Right atrium auricular region (tissue), 2 donors: ENCODE data around the gene CNTN5. TPM values are rescaled to one million over a fixed set of nuclear protein-coding genes. Genes with fewer than 3 reads are reported as not detected.

ENCODE experiments used
- DNase-seq: peaks from one replicate; pipeline ENCODE4 v3.0.0-alpha.2; 2019; ENCODE audit warnings: low spot score
- H3K27ac ChIP-seq, 2 donors: fragments of 200-600 bp; sonication (generic); 1 replicate in 1 of 2; 2 replicates in 1 of 2; pipeline ENCODE4 v1.5.1; 2016 to 2019
- H3K27me3 ChIP-seq, 2 donors: fragments of 200-600 bp; sonication (generic); one replicate each; pipeline versions ENCODE4 v1.5.1 to v1.6.0; 2017 to 2019
- H3K36me3 ChIP-seq: fragments of 200-600 bp; sonication (generic); one replicate; pipeline ENCODE4 v1.5.1; 2016
- H3K4me1 ChIP-seq, 2 donors: fragments of 200-600 bp; sonication (generic); one replicate each; pipeline versions ENCODE4 v1.5.1 to v1.6.0; 2017 to 2019
- H3K4me3 ChIP-seq, 2 donors: fragments of 200-600 bp; sonication (generic); 1 replicate in 1 of 2; 2 replicates in 1 of 2; pipeline ENCODE4 v1.5.1; 2017 to 2019; ENCODE audit warnings: mild to moderate bottlenecking in 1 of 2, moderate library complexity in 1 of 2
- H3K9me3 ChIP-seq, 2 donors: fragments of 200-600 bp; sonication (generic); one replicate each; pipeline ENCODE4 v1.5.1; 2019
- CTCF ChIP-seq, 2 donors: fragments of 200-600 bp; sonication (generic); IDR thresholded peaks; one replicate each; pipeline ENCODE4 v1.5.1; 2019; ENCODE audit warnings: antibody characterized with exemption in 2 of 2
- total RNA-seq, 2 donors: library from RNA; depleted of rRNA; stranded (reverse); fragments of >200 nt; gene quantifications; one replicate each; pipeline ENCODE4 v1.1.0, GENCODE V29; 2016

CNTN5 gene
- total RNA-seq, 2 donors from 2014 or later = not detected

DNA sequence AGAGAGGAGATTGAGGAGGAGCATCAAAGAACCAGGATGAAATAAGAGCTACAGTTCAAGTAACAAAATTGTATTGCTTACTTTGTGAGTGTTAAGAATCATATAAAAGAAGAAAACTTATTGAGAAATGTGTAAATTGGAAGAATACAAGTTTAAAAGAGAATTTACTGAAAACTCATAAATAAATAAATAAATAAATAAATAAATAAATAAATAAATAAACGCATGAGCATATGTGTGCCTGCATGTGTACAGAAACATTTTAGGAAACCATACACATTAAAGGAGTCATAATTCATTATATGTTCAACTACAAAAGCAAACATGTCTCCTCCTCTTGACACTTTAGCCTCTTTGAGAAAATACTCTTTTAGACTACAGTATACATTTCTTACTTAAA lies 42.6 kb downstream of the CNTN5 start:
- no peak for TF ChIP-seq CTCF (IDR thresholded peaks at IDR 0.05)
- no peak for DNase-seq
- no peak overlapping the region for H3K4me3 ChIP-seq
- H3K27me3 ChIP-seq = no peaks in the 10 kb centered on the region
- no peak overlapping the region for H3K27ac ChIP-seq
- no peaks in the 10 kb centered on the region for H3K36me3 ChIP-seq
- H3K4me1 ChIP-seq = no peaks in the 10 kb centered on the region
- H3K9me3 ChIP-seq = no peaks in the 10 kb centered on the region

DNA sequence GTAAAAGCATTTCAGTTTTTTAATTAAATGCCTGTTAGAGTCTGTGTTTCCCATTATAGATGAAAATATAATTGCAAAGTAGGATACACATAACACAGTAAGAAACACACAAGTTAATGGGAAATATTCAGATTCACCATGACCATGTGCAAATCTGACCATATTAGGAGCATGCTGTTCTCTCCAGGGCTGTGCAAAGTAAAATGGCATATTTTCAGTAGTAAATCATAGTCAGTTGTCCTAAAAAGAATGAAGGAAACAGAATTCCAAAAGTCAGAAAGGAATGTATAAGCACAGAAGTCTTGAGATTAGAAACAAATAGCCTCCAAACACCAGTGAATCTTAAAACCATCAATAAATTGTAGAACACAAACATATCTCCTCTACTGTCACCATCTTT lies 44.4 kb downstream of the CNTN5 start:
- no peaks in the 10 kb centered on the region for H3K36me3 ChIP-seq
- H3K9me3 ChIP-seq = no peaks in the 10 kb centered on the region
- TF ChIP-seq CTCF (IDR thresholded peaks at IDR 0.05) = no peak
- no peak overlapping the region for H3K27ac ChIP-seq
- H3K27me3 ChIP-seq = no peaks in the 10 kb centered on the region
- no peaks in the 10 kb centered on the region for H3K4me1 ChIP-seq
- no peak for DNase-seq
- no peak overlapping the region for H3K4me3 ChIP-seq

GRCh38 chr11:99066618-99067317 lies 46.0 kb downstream of the CNTN5 start:
- no peaks in the 10 kb centered on the region for H3K4me1 ChIP-seq
- TF ChIP-seq CTCF (IDR thresholded peaks at IDR 0.05) = no peak
- H3K27ac ChIP-seq = no peak overlapping the region
- no peaks in the 10 kb centered on the region for H3K27me3 ChIP-seq
- H3K36me3 ChIP-seq = no peaks in the 10 kb centered on the region
- DNase-seq = no peak
- H3K4me3 ChIP-seq = no peak overlapping the region
- no peaks in the 10 kb centered on the region for H3K9me3 ChIP-seq

DNA sequence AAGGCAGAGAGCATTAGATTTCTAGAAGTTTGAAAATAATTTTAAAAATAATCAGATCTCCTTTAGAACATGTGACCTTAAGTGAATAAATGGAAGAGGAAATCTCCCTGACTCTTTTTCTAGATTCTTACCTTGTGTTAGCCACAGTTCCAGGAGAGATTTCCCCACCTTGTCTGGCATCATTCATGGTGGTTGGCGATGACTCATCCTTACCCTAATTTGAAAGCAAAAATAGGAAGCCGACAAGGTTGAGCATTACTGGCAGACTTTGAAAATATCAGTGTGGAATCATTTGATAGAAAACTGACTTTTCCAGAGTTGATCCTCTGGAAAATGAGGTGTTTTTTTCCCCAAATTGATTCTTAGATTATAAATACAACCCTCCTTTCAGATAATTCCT lies 48.1 kb downstream of the CNTN5 start:
- H3K27me3 ChIP-seq = no peaks in the 10 kb centered on the region
- no peak for TF ChIP-seq CTCF (IDR thresholded peaks at IDR 0.05)
- no peaks in the 10 kb centered on the region for H3K4me1 ChIP-seq
- DNase-seq = no peak
- no peaks in the 10 kb centered on the region for H3K9me3 ChIP-seq
- no peak overlapping the region for H3K4me3 ChIP-seq
- H3K36me3 ChIP-seq = no peaks in the 10 kb centered on the region
- H3K27ac ChIP-seq = no peak overlapping the region

GRCh38 chr11:99069856-99070444 lies 49.2 kb downstream of the CNTN5 start:
- H3K36me3 ChIP-seq = no peaks in the 10 kb centered on the region
- no peaks in the 10 kb centered on the region for H3K27me3 ChIP-seq
- no peak for DNase-seq
- H3K27ac ChIP-seq = no peak overlapping the region
- peak overlapping the region in 1 of 2 donors; percentile 38 for H3K4me3 ChIP-seq
- no peaks in the 10 kb centered on the region for H3K4me1 ChIP-seq
- H3K9me3 ChIP-seq = no peaks in the 10 kb centered on the region
- no peak for TF ChIP-seq CTCF (IDR thresholded peaks at IDR 0.05)

DNA sequence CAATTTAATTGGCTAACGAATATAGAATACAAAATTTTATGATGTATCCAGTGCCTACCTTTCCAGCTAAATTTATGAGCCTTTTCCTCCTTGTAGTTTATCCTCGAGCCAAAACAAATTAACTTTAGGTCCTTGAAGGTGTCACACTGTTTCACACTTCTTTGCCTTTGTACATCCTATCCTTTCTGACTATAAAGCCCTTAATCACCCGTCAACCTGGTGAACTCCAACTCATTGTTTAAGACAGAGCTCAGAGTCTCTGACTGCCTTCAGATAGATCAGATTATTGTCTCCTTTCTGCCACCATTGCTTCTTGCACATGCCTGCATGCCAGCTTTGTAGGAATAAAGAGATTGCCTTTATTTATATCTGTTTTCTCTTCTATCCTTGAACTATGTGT lies 58.8 kb downstream of the CNTN5 start:
- no peak for TF ChIP-seq CTCF (IDR thresholded peaks at IDR 0.05)
- no peak overlapping the region for H3K4me3 ChIP-seq
- H3K27me3 ChIP-seq = no peaks in the 10 kb centered on the region
- H3K9me3 ChIP-seq = no peaks in the 10 kb centered on the region
- H3K4me1 ChIP-seq = no peaks in the 10 kb centered on the region
- DNase-seq = no peak
- H3K27ac ChIP-seq = no peak overlapping the region
- H3K36me3 ChIP-seq = no peaks in the 10 kb centered on the region
